GM19328 (cell line): ENCODE data around the gene G6PC3.

Experiments
- ATAC-seq: cut with Tn5 transposase; IDR thresholded peaks from one replicate; pipeline ENCODE4 v1.9.1; 2021; ENCODE audit warnings: mild to moderate bottlenecking, moderate library complexity; ENCODE audit not compliant: unreplicated experiment

G6PC3 gene

GRCh38 chr17:44121997-44122815 is 51.7 kb downstream of the G6PC3 start:
- no peak for ATAC-seq

GRCh38 chr17:44122816-44123355 is 52.4 kb downstream of the G6PC3 start:
- ATAC-seq, result no peak

DNA sequence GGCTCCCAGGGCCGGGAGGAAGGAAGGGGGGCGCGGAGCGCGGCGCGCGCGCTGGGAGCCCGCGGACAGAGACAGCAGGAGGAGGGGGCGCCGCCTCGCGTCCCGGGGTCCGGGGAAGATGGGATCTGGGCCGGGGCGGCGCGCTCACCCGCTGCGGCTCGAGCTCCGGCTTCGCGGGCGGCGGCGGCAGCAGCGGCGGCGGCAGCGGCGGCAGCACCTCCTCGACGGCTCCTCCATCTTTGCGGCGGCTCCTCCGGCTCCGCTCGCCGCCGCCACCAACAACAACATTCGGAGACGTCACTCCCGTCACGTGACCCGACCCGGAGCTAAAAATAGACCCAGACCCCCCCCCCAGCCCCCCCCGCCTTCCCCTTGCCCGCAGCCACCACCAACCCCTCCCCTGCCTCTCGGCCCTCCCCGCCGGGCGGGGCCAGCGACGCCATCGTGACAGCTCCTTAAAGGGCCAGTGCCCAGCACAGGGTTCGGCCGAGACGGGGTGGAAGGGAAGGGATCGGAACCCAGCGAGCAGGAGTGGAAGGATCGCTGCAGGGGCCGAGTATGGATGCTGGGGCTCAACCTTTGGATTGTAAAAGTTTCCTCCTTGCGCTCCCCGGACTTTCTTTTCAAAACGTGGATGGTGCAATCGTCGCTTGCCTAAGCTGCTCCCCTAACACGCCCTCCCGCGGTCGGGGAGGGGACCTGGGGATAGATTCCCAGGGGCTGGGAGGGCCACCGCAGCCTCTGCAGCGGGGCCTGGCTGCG is 53.0 kb downstream of the G6PC3 start, which contains the start of gene HDAC5:
TSS of gene HDAC5 (minus strand) at position 286 of the 762 bp plus-strand sequence. CDS start 6,126 bp downstream, outside the sequence.
- peak; percentile 92 for ATAC-seq

DNA sequence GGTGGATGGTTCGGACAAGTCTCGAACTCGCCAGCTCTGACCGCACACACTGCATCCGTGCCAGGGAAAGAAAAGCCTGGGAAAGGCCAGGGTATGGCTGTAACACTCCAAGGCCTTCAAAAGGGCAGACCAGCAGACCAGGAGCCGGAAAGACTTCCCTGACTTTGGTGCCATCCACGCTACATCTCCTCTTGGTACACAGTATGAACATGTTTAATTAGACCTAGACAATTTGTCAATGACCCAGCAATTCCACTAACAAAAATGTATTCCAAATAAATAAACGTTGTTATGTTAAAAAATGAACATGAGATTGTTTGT is 53.5 kb downstream of the G6PC3 start:
- ATAC-seq, result no peak
